NB4 (cell line): ENCODE results near the gene OXLD1.
A peak's percentile ranks its signal among the peaks of the same experiment; 100 is the strongest.

Source experiments
- DNase-seq: peaks from one replicate; pipeline ENCODE4 v3.0.0; 2010; ENCODE audit warnings: low read depth
- H3K4me3 ChIP-seq: one replicate; pipeline ENCODE4 v1.5.1; 2011; ENCODE audit warnings: mild to moderate bottlenecking, low read depth, low read length, moderate library complexity
- CTCF ChIP-seq: IDR thresholded peaks from one replicate; pipeline ENCODE4 v1.5.1; 2012; ENCODE audit warnings: low read depth, low read length
- MAX ChIP-seq: IDR thresholded peaks from 2 replicates; pipeline ENCODE4 v1.6.1; 2011; ENCODE audit warnings: low read depth, low read length
- MYC ChIP-seq: IDR thresholded peaks from 2 replicates; pipeline ENCODE4 v1.6.1; 2011; ENCODE audit warnings: low read depth, low read length
- POLR2A ChIP-seq: IDR thresholded peaks from 2 replicates; pipeline ENCODE4 v1.6.1; 2011; ENCODE audit warnings: mild to moderate bottlenecking; ENCODE audit not compliant: insufficient read length; ENCODE audit errors: extremely low read depth

The OXLD1 gene

GRCh38 chr17:81686614-81687013 lies 20.2 kb upstream of the OXLD1 start:
- no peak for DNase-seq
- TF ChIP-seq POLR2A: no peak
- no peak overlapping the region for H3K4me3 ChIP-seq

GRCh38 chr17:81685108-81685507 lies 18.7 kb upstream of the OXLD1 start:
- no peak for TF ChIP-seq CTCF
- DNase-seq: peak; percentile 49
- H3K4me3 ChIP-seq: peak overlapping the region; percentile 90

GRCh38 chr17:81684442-81684911 lies 18.1 kb upstream of the OXLD1 start:
- TF ChIP-seq CTCF (no peak), MYC (no peak), POLR2A (no peak), MAX (peak; percentile 77; the same call in 1 of the 2 replicates)
- H3K4me3 ChIP-seq: peak overlapping the region; percentile 90
- no peak for DNase-seq

GRCh38 chr17:81683584-81684441 lies 17.4 kb upstream of the OXLD1 start, which contains the start of the genes ARL16 and HGS:
ARL16 (minus strand) TSS chr17:81683797; CDS start chr17:81683753, 44 bp downstream.
HGS (plus strand) TSS chr17:81684011; CDS start chr17:81684067, 56 bp downstream.
- DNase-seq: peak; percentile 98
- no peak for TF ChIP-seq MAX
- peak; percentile 39 for TF ChIP-seq POLR2A
- H3K4me3 ChIP-seq: peak within 1 kb of the TSS; percentile 90

GRCh38 chr17:81683208-81683583 lies 16.8 kb upstream of the OXLD1 start:
- DNase-seq: peak; percentile 55
- no peak for TF ChIP-seq CTCF
- no peak for TF ChIP-seq MYC
- TF ChIP-seq MAX: no peak
- no peak for TF ChIP-seq POLR2A
- H3K4me3 ChIP-seq: peak overlapping the region; percentile 77

GRCh38 chr17:81682565-81683207 lies 16.3 kb upstream of the OXLD1 start:
- no peak for TF ChIP-seq CTCF
- peak; percentile 33 for DNase-seq
- peak overlapping the region; percentile 77 for H3K4me3 ChIP-seq

- no peak for DNase-seq
- no peak for TF ChIP-seq CTCF
- TF ChIP-seq MYC: no peak
- no peak for TF ChIP-seq POLR2A
- no peak for TF ChIP-seq MAX
- no peak overlapping the region for H3K4me3 ChIP-seq
Observed at GRCh38 chr17:81681672-81682071, 15.3 kb upstream of the OXLD1 start.
